HepG2 (cell line): ENCODE measurements around the gene RPL23. TPM values are rescaled to one million over a fixed set of nuclear protein-coding genes. Genes with fewer than 3 reads are reported as not detected.
A peak's percentile ranks its signal among the peaks of the same experiment; 100 is the strongest.

ENCODE experiments used
- DMAP1 ChIP-seq: IDR thresholded peaks from 2 replicates; pipeline ENCODE4 v1.6.1; 2016
- NFYB ChIP-seq: sonication (generic); formaldehyde crosslinking; IDR thresholded peaks from 2 replicates; pipeline ENCODE4 v1.4.0; 2020; ENCODE audit warnings: missing genetic modification reagents
- POLR2A ChIP-seq, 2 experiments: IDR thresholded peaks; 2 replicates each; pipeline ENCODE4 v1.6.1; 2011; ENCODE audit warnings: low read depth in 2 of 2, low read length in 2 of 2, mild to moderate bottlenecking in 1 of 2, moderate library complexity in 1 of 2; ENCODE audit not compliant: insufficient read depth in 1 of 2
- U2AF1 ChIP-seq: fragments of 200-400 bp; formaldehyde crosslinking; optimal IDR thresholded peaks from 2 replicates; pipeline ENCODE3; 2017; ENCODE audit warnings: mild to moderate bottlenecking, low read depth, low read length
- ZNF263 ChIP-seq: sonication (generic); formaldehyde crosslinking; IDR thresholded peaks from 2 replicates; pipeline ENCODE4 v1.4.0; 2020; ENCODE audit warnings: missing genetic modification reagents
- ZNF878 ChIP-seq: sonication (generic); formaldehyde crosslinking; IDR thresholded peaks from 2 replicates; pipeline ENCODE4 v1.8.1; 2023; ENCODE audit warnings: mild to moderate bottlenecking, missing genetic modification reagents, moderate library complexity
- polyA plus RNA-seq, 8 experiments: library from polyadenylated mRNA; depleted of rRNA in 3 of 8; stranded (reverse) in 7 of 8; unstranded in 1 of 8; fragments of >200 nt; fragmentation: Illumina TruSeq in 4 of 8; extraction: Trizol in 4 of 8; gene quantifications; 2 replicates each; pipeline versions ENCODE4 v1.2.1 to v1.2.3, GENCODE V29; 2011 to 2016; ENCODE audit warnings: low read depth in 4 of 8, missing spikeins in 1 of 8, mixed read lengths in 1 of 8; ENCODE audit not compliant: insufficient read depth in 1 of 8
- total RNA-seq, 5 experiments: library from RNA; depleted of rRNA; stranded (reverse); fragments of >200 nt; fragmentation: Illumina TruSeq; extraction: Trizol; gene quantifications; 2 replicates each; pipeline ENCODE4 v1.2.3, GENCODE V29; 2016; ENCODE audit warnings: low read depth in 1 of 5
- TF ChIP-seq, protein P1 (sequence below), 2 experiments: sonication (generic) in 1 of 2; formaldehyde crosslinking in 1 of 2; IDR thresholded peaks; 2 replicates each; pipeline versions ENCODE4 v1.4.0 to v1.6.1; 2016 to 2020; ENCODE audit warnings: borderline replicate concordance in 1 of 2, low read depth in 1 of 2, mild to moderate bottlenecking in 1 of 2, missing genetic modification reagents in 1 of 2
- TF ChIP-seq, protein P2 (sequence below): sonication (generic); formaldehyde crosslinking; IDR thresholded peaks from 2 replicates; pipeline ENCODE4 v1.4.0; 2020; ENCODE audit warnings: mild to moderate bottlenecking, missing genetic modification reagents, borderline replicate concordance
- TF ChIP-seq, protein P3 (sequence below): IDR thresholded peaks from 2 replicates; pipeline ENCODE4 v1.6.1; 2016; ENCODE audit warnings: low read depth
- TF ChIP-seq, protein P4 (sequence below): sonication (generic); IDR thresholded peaks from 2 replicates; pipeline ENCODE4 v1.6.1; 2016; ENCODE audit warnings: low read depth, borderline replicate concordance
- TF ChIP-seq, protein P5 (sequence below): sonication (generic); formaldehyde crosslinking; IDR thresholded peaks from 2 replicates; pipeline ENCODE4 v1.4.0; 2020; ENCODE audit warnings: missing genetic modification reagents, borderline replicate concordance

Gene RPL23
- total and polyA plus RNA-seq, 2 of the 13 experiments (the other 11 are each of a cell fraction or from before 2014, with no cell fraction given), result 2,790 to 4,860 TPM

DNA sequence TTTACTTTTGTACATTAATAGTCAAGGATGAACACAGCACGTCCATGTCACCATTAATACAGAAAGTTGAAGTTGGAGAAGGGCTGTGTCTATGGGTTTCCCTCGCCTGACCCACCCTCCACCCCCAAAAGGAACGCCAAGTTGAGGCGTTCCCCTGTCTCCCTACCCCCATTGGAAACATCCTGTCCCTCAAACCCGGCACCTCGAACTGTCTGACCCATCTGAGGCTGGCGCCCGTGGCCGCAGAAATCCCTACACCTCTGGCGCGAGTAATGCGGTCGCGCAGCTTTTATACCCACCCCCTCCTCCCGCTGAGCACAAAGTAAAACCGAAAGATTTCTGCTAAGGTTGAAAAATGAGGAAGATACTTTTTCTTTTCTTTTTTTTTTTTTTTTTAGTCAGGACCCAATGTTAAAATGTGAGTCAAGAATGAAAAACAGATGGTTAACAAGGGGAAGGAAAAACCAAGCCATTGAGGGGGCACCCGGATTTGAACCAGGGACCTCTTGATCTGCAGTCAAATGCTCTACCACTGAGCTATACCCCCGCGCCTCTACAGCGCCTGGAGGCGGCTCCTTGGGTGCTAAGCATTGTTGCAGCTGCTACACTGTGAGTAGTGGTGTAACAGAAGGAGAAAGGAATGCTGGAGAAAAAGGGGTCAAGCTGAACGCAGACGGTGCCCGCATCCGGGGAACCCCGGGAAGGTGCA, 15.4 kb upstream of the RPL23 start (continued):
- TF ChIP-seq, protein P1, sequence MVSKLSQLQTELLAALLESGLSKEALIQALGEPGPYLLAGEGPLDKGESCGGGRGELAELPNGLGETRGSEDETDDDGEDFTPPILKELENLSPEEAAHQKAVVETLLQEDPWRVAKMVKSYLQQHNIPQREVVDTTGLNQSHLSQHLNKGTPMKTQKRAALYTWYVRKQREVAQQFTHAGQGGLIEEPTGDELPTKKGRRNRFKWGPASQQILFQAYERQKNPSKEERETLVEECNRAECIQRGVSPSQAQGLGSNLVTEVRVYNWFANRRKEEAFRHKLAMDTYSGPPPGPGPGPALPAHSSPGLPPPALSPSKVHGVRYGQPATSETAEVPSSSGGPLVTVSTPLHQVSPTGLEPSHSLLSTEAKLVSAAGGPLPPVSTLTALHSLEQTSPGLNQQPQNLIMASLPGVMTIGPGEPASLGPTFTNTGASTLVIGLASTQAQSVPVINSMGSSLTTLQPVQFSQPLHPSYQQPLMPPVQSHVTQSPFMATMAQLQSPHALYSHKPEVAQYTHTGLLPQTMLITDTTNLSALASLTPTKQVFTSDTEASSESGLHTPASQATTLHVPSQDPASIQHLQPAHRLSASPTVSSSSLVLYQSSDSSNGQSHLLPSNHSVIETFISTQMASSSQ (IDR thresholded peaks at IDR 0.05; ENCODE audit: low read depth), result peak; percentile 62
- TF ChIP-seq, protein P1 (CRISPR knock-in tag; IDR thresholded peaks at IDR 0.05; ENCODE audit: borderline replicate concordance), result 0 out of 2 replicates have a peak, but pooled peaks have one; percentile 7
- TF ChIP-seq NFYB (CRISPR knock-in tag), result no peak
- TF ChIP-seq, protein P2, sequence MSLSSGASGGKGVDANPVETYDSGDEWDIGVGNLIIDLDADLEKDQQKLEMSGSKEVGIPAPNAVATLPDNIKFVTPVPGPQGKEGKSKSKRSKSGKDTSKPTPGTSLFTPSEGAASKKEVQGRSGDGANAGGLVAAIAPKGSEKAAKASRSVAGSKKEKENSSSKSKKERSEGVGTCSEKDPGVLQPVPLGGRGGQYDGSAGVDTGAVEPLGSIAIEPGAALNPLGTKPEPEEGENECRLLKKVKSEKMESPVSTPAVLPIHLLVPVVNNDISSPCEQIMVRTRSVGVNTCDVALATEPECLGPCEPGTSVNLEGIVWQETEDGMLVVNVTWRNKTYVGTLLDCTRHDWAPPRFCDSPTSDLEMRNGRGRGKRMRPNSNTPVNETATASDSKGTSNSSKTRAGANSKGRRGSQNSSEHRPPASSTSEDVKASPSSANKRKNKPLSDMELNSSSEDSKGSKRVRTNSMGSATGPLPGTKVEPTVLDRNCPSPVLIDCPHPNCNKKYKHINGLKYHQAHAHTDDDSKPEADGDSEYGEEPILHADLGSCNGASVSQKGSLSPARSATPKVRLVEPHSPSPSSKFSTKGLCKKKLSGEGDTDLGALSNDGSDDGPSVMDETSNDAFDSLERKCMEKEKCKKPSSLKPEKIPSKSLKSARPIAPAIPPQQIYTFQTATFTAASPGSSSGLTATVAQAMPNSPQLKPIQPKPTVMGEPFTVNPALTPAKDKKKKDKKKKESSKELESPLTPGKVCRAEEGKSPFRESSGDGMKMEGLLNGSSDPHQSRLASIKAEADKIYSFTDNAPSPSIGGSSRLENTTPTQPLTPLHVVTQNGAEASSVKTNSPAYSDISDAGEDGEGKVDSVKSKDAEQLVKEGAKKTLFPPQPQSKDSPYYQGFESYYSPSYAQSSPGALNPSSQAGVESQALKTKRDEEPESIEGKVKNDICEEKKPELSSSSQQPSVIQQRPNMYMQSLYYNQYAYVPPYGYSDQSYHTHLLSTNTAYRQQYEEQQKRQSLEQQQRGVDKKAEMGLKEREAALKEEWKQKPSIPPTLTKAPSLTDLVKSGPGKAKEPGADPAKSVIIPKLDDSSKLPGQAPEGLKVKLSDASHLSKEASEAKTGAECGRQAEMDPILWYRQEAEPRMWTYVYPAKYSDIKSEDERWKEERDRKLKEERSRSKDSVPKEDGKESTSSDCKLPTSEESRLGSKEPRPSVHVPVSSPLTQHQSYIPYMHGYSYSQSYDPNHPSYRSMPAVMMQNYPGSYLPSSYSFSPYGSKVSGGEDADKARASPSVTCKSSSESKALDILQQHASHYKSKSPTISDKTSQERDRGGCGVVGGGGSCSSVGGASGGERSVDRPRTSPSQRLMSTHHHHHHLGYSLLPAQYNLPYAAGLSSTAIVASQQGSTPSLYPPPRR (CRISPR knock-in tag), result peak; percentile 33; the same call in 1 of the 2 replicates
- peak; percentile 28 for TF ChIP-seq U2AF1
- TF ChIP-seq ZNF263, result 0 out of 2 replicates have a peak, but pooled peaks have one; percentile 8
- TF ChIP-seq DMAP1 (CRISPR knock-in tag), result no peak; the same call in 1 of the 2 replicates
- TF ChIP-seq, protein P3, sequence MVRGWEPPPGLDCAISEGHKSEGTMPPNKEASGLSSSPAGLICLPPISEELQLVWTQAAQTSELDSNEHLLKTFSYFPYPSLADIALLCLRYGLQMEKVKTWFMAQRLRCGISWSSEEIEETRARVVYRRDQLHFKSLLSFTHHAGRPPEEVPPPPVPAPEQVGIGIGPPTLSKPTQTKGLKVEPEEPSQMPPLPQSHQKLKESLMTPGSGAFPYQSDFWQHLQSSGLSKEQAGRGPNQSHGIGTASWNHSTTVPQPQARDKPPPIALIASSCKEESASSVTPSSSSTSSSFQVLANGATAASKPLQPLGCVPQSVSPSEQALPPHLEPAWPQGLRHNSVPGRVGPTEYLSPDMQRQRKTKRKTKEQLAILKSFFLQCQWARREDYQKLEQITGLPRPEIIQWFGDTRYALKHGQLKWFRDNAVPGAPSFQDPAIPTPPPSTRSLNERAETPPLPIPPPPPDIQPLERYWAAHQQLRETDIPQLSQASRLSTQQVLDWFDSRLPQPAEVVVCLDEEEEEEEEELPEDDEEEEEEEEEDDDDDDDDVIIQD (CRISPR knock-in tag), result peak; percentile 35; the same call in 1 of the 2 replicates
- TF ChIP-seq, protein P4, sequence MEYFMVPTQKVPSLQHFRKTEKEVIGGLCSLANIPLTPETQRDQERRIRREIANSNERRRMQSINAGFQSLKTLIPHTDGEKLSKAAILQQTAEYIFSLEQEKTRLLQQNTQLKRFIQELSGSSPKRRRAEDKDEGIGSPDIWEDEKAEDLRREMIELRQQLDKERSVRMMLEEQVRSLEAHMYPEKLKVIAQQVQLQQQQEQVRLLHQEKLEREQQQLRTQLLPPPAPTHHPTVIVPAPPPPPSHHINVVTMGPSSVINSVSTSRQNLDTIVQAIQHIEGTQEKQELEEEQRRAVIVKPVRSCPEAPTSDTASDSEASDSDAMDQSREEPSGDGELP, result peak; percentile 59; the same call in 1 of the 2 replicates
- TF ChIP-seq ZNF878 (CRISPR knock-in tag), result 0 out of 2 replicates have a peak, but pooled peaks have one; percentile 26
- TF ChIP-seq POLR2A (IDR thresholded peaks at IDR 0.05; ENCODE audit: insufficient read depth in 1 of 2, low read depth in 2 of 2, low read length in 2 of 2), result peak; percentile 18 to 47; a peak in 2 of 4 replicates
- TF ChIP-seq, protein P5, sequence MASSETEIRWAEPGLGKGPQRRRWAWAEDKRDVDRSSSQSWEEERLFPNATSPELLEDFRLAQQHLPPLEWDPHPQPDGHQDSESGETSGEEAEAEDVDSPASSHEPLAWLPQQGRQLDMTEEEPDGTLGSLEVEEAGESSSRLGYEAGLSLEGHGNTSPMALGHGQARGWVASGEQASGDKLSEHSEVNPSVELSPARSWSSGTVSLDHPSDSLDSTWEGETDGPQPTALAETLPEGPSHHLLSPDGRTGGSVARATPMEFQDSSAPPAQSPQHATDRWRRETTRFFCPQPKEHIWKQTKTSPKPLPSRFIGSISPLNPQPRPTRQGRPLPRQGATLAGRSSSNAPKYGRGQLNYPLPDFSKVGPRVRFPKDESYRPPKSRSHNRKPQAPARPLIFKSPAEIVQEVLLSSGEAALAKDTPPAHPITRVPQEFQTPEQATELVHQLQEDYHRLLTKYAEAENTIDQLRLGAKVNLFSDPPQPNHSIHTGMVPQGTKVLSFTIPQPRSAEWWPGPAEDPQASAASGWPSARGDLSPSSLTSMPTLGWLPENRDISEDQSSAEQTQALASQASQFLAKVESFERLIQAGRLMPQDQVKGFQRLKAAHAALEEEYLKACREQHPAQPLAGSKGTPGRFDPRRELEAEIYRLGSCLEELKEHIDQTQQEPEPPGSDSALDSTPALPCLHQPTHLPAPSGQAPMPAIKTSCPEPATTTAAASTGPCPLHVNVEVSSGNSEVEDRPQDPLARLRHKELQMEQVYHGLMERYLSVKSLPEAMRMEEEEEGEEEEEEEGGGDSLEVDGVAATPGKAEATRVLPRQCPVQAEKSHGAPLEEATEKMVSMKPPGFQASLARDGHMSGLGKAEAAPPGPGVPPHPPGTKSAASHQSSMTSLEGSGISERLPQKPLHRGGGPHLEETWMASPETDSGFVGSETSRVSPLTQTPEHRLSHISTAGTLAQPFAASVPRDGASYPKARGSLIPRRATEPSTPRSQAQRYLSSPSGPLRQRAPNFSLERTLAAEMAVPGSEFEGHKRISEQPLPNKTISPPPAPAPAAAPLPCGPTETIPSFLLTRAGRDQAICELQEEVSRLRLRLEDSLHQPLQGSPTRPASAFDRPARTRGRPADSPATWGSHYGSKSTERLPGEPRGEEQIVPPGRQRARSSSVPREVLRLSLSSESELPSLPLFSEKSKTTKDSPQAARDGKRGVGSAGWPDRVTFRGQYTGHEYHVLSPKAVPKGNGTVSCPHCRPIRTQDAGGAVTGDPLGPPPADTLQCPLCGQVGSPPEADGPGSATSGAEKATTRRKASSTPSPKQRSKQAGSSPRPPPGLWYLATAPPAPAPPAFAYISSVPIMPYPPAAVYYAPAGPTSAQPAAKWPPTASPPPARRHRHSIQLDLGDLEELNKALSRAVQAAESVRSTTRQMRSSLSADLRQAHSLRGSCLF (CRISPR knock-in tag), result no peak
